H1 (cell line): ENCODE results near the gene FGF12.

ENCODE experiments used
- CREB1 ChIP-seq: IDR thresholded peaks from 2 replicates; pipeline ENCODE4 v1.6.1; 2012; ENCODE audit warnings: inconsistent platforms
- CTCF ChIP-seq, 3 experiments: IDR thresholded peaks; 1 replicate in 2 of 3; 2 replicates in 1 of 3; pipeline versions ENCODE4 v1.5.1 to v1.6.1; 2011; ENCODE audit warnings: low read length in 3 of 3, mild to moderate bottlenecking in 3 of 3, inconsistent platforms in 2 of 3, low read depth in 1 of 3, moderate library complexity in 1 of 3; ENCODE audit not compliant: insufficient read depth in 1 of 3; ENCODE audit errors: control extremely low read depth in 1 of 3
- POLR2A ChIP-seq, 2 experiments: IDR thresholded peaks; 1 replicate in 1 of 2; 2 replicates in 1 of 2; pipeline ENCODE4 v1.6.1; 2011; ENCODE audit warnings: low read depth in 2 of 2, low read length in 2 of 2, mild to moderate bottlenecking in 2 of 2; ENCODE audit errors: control extremely low read depth in 1 of 2
- TEAD4 ChIP-seq: IDR thresholded peaks from 2 replicates; pipeline ENCODE4 v1.6.1; 2012; ENCODE audit warnings: low read depth, low read length, inconsistent platforms, mixed read lengths

GRCh38 chr3:192481638-192482037 lies 245.7 kb downstream of the FGF12 start:
- TF ChIP-seq CREB1, result no peak
- no peak for TF ChIP-seq POLR2A (IDR thresholded peaks at IDR 0.05; ENCODE audit: control extremely low read depth in 1 of 2, low read depth in 2 of 2, low read length in 2 of 2)
- TF ChIP-seq TEAD4, result no peak
- TF ChIP-seq CTCF (IDR thresholded peaks at IDR 0.05; ENCODE audit: control extremely low read depth in 1 of 3, insufficient read depth in 1 of 3, low read depth in 1 of 3, low read length in 3 of 3), result no peak
